ENCODE data around the gene FAM193A.
"Not testable (repeated sequence)": the region's sequence is repeated elsewhere in the genome, so short reads cannot be mapped to it uniquely, and the experiment has no call there.

FAM193A gene

DNA sequence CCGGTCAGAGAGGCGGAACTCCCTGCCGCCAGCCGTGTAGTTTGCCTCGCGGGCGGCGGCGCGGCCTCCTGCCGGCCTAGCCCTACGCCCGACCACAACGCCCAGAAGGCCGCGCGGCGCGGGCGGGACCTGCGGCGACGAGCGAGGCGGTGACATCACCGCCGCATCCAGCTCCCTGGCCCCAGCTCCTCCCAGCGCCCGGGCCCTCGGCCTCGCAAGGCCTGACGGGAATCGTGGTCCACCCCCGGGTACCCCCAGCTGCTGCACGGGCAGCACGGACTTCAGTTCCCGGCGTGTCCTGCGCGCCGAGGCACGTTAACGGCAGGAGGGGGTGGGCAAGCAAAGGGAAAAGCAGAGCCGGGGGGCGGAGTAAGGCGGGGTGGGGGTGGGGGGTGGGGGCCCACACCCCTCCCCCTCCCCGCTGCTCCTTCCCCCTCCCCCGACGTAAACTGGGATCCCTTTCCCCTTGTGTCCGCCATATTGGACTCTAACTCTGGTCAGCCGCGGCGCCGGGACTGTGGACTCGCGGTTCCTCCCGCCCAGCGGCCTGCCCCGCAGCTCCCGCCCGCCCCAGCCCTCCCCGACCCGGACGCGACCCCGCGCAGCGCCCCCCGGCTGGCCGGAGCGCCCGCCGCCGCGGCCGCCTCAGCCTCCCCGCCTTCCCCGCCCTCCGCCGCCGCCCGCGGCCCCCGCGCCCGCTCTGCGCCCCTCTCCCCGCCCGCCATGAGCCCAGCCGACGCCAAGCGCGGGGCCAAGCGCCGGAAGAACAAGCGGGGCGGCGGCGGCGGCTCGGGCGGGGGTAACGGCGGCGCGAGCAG lies at the start of gene FAM193A:
TSS of gene FAM193A (plus strand) at position 455 of the 818 bp plus-strand sequence. CDS start at position 724, 269 bp downstream.
- DNase-seq, result peak; percentile 96 to 99 (median 98)

DNA sequence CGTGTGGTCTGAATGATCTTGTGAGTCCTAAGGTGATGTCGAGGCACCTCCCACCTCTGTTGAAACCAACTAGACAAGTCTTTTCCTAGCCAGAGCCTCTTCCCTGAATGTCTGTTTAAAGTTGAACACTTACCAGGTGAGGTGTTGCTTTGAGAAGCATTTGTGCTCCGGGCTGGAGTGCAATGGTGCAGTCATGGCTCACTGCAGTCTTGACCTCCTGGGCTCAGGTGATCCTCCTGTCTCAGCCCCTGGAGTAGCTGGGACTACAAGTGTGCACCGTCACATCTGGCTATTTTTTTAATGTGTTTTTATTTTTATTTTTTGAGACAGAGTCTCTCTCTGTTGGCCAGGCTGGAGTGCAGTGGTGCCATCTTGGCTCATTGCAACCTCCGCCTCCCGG lies 49.5 kb upstream of the FAM193A start:
- DNase-seq, result no peak

GRCh38 chr4:2487632-2488031 lies 48.8 kb upstream of the FAM193A start:
- DNase-seq, result no peak

GRCh38 chr4:2489081-2489805 lies 47.2 kb upstream of the FAM193A start:
- no peak for DNase-seq

DNA sequence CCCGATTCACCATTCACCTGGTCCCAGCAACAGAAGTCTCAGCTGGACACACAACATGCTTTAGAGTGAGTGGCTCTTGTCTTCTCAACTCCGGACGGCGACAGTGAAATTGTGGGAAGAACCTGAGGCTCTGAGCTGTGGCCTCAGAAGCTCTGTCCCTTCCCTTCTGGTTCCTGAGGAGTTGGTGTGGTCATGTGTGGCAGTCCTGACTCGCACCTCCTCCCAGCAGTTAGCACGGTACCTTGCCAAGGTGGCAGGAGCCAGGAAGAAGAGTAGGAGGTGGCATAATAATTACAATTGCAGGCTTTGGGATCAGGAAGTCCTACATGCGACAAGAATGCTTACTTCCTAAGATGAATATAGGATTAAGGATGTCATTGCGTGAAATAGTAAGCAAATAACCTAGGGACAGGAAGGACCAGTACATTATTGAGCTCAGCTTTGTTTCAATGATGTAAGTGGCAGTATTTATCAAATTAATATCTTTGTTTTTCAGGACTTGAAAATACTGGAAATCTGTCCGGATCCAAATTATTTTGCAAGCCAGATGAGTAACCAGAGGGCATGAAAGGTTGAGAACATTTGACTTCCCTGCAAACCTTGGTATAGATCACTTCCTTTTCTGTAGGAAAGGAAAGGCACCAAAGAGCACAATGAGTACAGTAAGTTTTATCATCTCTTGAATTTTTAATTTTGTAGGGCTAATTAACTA lies 46.5 kb upstream of the FAM193A start:
- DNase-seq, result no peak

DNA sequence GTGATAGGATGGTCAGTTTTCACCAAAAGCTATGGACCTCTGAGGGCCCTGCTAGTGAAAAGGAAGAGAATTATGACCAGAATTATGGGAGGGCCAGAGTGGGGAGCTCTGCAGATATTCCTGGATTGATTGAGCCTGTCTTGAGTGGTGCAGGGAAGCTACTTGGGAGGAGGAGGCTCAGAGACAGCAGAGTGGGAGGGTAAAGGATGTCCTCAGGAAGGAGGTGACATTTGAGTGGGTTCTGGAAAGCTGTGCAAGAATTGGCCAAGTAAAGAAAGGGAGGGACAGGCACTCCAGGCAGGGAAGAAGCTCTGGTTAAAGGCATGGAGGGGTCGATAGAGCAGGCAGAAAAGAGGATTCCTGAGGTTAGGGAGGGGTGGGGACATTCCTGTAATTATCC lies 43.5 kb upstream of the FAM193A start:
- DNase-seq, result no peak

GRCh38 chr4:2494992-2495391 lies 41.5 kb upstream of the FAM193A start:
- DNase-seq, result no peak

DNA sequence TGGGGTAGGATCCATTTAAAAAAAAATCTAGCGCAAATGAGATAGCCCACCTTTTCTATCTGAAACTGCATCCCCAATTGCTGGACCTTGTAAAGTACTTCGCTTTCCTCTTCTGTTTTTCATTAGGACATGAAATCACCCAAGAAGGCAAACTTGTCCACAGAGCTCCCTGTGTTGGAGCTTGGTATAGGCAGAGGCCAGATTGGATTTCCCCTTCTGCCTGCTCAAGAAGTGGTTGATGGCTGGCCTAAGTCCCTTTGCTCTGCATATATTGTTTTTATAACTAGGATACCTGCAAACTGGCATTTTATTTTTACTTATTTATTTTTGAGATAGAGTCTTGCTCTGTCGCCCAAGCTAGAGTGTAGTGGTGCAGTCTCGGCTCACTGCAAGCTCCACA lies 39.1 kb upstream of the FAM193A start:
- DNase-seq, result no peak

GRCh38 chr4:2497931-2498330 lies 38.5 kb upstream of the FAM193A start:
- no peak for DNase-seq

DNA sequence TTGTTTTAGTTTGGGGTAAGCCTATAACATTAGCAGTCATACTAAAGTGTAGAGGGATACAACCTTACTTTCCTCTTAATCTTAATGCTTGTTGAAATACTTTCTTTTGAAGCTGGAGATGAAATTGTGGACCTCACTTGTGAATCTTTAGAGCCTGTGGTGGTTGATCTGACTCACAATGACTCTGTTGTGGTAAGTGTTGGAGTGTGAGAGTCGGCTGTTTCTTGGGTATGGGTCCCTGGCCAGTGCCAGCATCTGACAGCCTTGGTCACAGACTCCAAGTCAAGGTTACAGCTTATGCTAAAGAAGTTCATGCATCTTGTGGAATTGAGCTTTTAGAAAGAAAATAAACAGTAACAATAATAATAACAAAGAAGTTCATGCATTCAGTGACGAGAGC lies 35.9 kb upstream of the FAM193A start:
- DNase-seq, result no peak

DNA sequence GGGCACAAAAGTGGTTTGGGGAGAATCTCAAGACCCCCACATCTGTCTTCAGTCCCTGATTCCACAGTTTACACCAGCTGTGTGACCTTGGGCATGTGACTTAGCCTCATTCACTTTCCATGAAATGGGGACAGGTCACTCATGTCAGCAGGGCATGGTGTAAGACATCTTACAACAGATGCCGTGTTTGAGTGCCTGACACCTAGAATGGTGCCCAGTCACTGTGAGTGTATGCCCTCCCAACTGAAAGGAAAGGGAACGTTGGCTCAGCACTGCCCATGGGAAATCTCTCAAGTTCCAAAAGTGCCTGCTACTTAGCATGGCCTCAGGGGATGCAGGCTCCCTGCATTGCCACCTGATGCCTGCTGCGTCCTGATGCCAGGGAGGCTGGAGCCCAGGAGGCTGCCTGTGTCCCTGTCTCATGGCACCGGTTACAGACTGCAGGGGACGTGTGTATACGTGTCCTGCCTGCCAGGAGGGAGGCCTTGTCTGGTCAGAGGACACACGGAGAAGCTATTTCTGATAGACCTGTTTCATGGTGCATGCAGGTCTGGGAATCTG lies 35.3 kb upstream of the FAM193A start:
- DNase-seq, result no peak

DNA sequence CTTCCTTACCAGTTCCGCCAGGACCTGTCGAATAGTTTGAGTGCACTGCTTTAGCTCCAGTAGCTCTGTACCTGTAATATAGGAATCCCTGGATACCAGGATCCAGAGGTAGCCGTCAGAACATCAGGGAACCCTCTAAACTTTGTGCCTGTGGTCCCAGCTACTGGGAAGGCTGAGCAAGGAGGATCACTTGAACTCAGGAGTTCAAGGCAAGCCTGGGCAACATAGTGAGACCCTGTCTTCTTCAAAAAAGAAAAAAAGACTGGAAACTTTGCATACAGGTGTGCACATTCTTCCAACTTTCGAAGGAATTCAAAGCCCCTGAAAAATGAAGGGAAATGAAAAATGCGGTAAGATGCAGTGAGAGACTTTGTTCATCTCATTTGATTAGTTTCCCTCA lies 32.6 kb upstream of the FAM193A start:
- no peak for DNase-seq

GRCh38 chr4:2507259-2507658 lies 29.2 kb upstream of the FAM193A start:
- no peak for DNase-seq

GRCh38 chr4:2507855-2508254 lies 28.6 kb upstream of the FAM193A start:
- DNase-seq, result no peak

GRCh38 chr4:2510351-2511259 lies 25.8 kb upstream of the FAM193A start:
- DNase-seq, result no peak

DNA sequence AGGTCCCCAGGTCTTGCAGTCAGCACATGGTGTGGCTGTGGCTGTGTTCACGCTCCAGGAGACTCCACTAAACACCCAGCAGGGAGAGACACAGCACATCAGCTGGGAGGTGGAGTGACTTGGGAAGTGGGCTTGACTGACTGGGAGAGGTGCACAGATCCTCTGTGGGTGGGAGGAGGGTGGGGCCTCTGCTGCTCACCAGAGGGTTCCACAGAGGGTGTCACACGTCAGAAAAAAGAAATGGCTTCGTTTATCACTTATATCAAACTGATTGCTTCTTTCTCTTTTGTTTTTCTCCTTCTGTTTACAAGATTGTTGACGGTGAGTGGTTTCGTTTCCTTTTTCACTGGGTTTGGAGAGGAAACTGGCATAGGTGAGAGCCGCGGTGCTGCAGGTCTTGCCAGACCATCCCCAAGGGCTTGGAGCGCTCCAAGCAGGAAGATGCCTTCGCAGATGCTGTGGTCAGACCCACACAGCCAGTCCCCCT lies 24.8 kb upstream of the FAM193A start:
- no peak for DNase-seq

DNA sequence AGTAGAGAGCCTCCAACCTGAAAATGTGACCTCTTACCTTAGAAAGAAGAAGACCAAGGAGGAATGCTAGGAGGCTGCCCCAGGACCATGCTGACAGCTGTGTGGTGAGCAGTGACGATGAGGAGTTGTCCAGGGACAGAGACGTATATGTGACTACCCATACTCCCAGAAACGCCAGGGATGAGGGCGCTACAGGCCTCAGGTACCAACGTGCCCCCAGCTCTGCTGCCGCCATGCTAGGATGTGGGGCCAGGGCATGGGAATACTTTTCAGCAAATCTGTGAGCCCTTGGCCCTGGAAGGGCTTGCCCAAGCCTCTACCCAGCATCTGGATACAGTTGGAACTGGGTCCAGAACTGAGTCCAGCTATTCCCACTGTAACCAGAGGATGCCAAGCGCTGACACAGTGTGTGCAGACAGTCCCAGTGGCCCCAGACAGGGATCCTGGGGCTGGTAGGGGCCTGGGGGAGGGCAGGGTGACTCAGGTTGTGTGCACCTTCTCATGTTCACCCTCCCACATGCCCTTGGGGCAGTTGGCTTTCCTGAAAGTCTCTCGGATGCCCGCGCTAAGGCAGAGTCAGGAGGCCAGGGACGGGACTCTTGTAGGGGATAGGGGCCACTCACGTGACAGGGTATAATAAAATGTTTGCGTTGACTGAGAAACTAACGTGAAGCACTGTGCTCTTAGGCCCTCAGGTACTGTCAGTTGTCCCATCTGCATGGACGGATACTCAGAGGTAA lies 23.9 kb upstream of the FAM193A start:
- DNase-seq, result no peak

DNA sequence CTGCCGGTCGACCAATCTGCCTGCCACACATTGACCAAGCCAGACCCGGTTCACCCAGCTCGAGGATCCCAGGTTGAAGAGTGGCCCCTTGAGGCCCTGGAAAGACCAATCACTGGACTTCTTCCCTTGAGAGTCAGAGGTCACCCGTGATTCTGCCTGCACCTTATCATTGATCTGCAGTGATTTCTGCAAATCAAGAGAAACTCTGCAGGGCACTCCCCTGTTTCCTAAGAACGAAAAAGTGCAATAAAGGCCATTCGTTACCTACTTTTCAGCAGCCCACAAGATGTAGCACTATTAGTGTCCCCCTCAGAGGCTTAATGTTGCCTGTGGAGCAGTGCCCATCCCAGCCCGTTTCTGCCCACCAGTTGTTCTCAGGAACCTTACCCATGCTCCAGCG lies 22.3 kb upstream of the FAM193A start:
- not testable (repeated sequence) for DNase-seq

- not testable (repeated sequence) for DNase-seq
These were observed 21.5 kb upstream of the FAM193A start for GRCh38 chr4:2514944-2515343.

GRCh38 chr4:2515830-2516550 lies 20.5 kb upstream of the FAM193A start:
- no peak for DNase-seq

DNA sequence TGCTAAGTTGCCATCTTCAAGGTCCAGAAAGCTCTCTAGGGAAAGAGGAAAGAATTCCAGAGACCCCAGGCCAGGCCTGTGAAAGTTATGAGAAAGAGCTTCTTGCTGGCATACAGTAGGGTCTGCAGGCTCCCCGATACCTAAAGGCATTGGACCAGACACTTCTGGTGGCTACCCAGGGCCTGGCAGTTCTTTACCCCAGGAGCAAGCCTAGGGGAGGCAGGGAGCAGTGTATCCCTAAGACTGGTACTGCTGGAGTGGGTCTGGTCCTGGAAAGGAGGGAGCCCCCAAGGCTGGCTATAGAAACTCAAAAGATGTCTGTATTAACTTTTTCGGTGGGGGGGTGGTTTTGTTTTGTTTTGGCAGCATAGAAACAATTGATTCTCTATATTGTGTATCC lies 19.8 kb upstream of the FAM193A start:
- no peak for DNase-seq

All from activated CD4-positive, CD25-positive, alpha-beta regulatory T cell (primary cell).